Endothelial cell of umbilical vein (primary cell): ENCODE data around the gene DCLRE1A. TPM values are rescaled to one million over a fixed set of nuclear protein-coding genes. Genes with fewer than 3 reads are reported as not detected.
A peak's percentile ranks its signal among the peaks of the same experiment; 100 is the strongest.

Experiments used
- BruUV-seq: library from RNA; stranded (reverse); fragments of 400-500 nt; replicated peaks from 2 replicates; lab custom pipeline; 2021; lab: Mats Ljungman, UMichigan
- CTCF ChIA-PET: fragments of 300-600, 350-600 bp; sonication (Branson Sonifier 250); formaldehyde crosslinking; loops from one replicate; lab custom pipeline; 2021; ENCODE audit warnings: antibody characterized with exemption, inconsistent platforms; lab: Charles Lee
- POLR2A ChIA-PET: fragments of 300-600, 350-600 bp; sonication (Branson Sonifier 250); formaldehyde crosslinking; loops from one replicate; lab custom pipeline; 2021; ENCODE audit warnings: antibody characterized with exemption, inconsistent platforms; lab: Charles Lee
- DNase-seq: peaks from one replicate; pipeline ENCODE4 v3.0.0-alpha.2; 2011; ENCODE audit warnings: low read depth, low spot score
- FAIRE-seq: peaks from 2 replicates; lab custom pipeline; 2011; peaks lifted over from hg19 to GRCh38; lab: Jason Lieb, UNC
- H2AFZ ChIP-seq: 2 replicates; pipeline ENCODE4 v1.6.0; 2012; ENCODE audit warnings: low read depth, low read length, control low read depth, inconsistent platforms
- H3K27ac ChIP-seq: 2 replicates; pipeline ENCODE4 v1.5.1; 2011; ENCODE audit warnings: low read depth, mild to moderate bottlenecking, control low read depth, low read length, moderate library complexity; ENCODE audit not compliant: insufficient read depth
- H3K27me3 ChIP-seq, 2 experiments: 2 replicates each; pipeline versions ENCODE4 v1.6.0 to v1.6.1; 2011; ENCODE audit warnings: low read length in 2 of 2, mixed read lengths in 1 of 2; ENCODE audit not compliant: control insufficient read depth in 2 of 2, insufficient read depth in 2 of 2
- H3K36me3 ChIP-seq, 2 experiments: 2 replicates in 1 of 2; 3 replicates in 1 of 2; pipeline ENCODE4 v1.5.1; 2011; ENCODE audit warnings: low read length in 2 of 2, mild to moderate bottlenecking in 1 of 2, moderate library complexity in 1 of 2; ENCODE audit not compliant: control insufficient read depth in 2 of 2, insufficient read depth in 2 of 2; ENCODE audit errors: extremely low read depth in 1 of 2
- H3K4me1 ChIP-seq: 3 replicates; pipeline ENCODE4 v1.5.1; 2011; ENCODE audit warnings: mild to moderate bottlenecking, low read length; ENCODE audit not compliant: control insufficient read depth, insufficient read depth; ENCODE audit errors: extremely low read depth
- H3K4me2 ChIP-seq: 2 replicates; pipeline ENCODE4 v1.6.1; 2011; ENCODE audit warnings: low read length, control low read depth, mixed read lengths; ENCODE audit not compliant: insufficient read depth
- H3K4me3 ChIP-seq, 3 experiments: fragments of 200-600 bp in 1 of 3; sonication (generic), shearing (Covaris generic) in 1 of 3; replicated peaks in 1 of 3; 2 replicates each; pipeline ENCODE4 v1.5.1; 2011 to 2016; ENCODE audit warnings: control low read depth in 3 of 3, low read length in 3 of 3, mild to moderate bottlenecking in 2 of 3, inconsistent platforms in 1 of 3, low read depth in 1 of 3, moderate library complexity in 1 of 3; ENCODE audit not compliant: insufficient read depth in 1 of 3
- H3K79me2 ChIP-seq: 2 replicates; pipeline ENCODE4 v1.6.0; 2012; ENCODE audit warnings: low read length, inconsistent platforms; ENCODE audit not compliant: control insufficient read depth, insufficient read depth
- H3K9ac ChIP-seq: replicated peaks from 2 replicates; pipeline ENCODE3; 2011; ENCODE audit warnings: low read length, control low read depth; ENCODE audit not compliant: insufficient read depth; ENCODE audit errors: extremely low read depth
- H3K9me1 ChIP-seq: replicated peaks from 3 replicates; pipeline ENCODE4 v1.6.0; 2011; ENCODE audit warnings: mild to moderate bottlenecking, low read length; ENCODE audit not compliant: control insufficient read depth, insufficient read depth; ENCODE audit errors: extremely low read depth
- H3K9me3 ChIP-seq: replicated peaks from 2 replicates; pipeline ENCODE4 v1.5.1; 2012; ENCODE audit warnings: low read length, inconsistent platforms; ENCODE audit not compliant: control insufficient read depth, insufficient read depth
- H4K20me1 ChIP-seq: replicated peaks from 2 replicates; pipeline ENCODE3; 2011; ENCODE audit warnings: mild to moderate bottlenecking, low read length; ENCODE audit not compliant: control insufficient read depth, insufficient read depth; ENCODE audit errors: extremely low read depth
- CTCF ChIP-seq, 2 donors: IDR thresholded peaks; 1 replicate in 1 of 2; 2 replicates in 1 of 2; pipeline ENCODE4 v1.5.1; 2011; ENCODE audit warnings: low read length in 2 of 2, mild to moderate bottlenecking in 2 of 2, moderate library complexity in 2 of 2, control low read depth in 1 of 2, inconsistent platforms in 1 of 2, low read depth in 1 of 2; ENCODE audit not compliant: insufficient read depth in 1 of 2; ENCODE audit errors: extremely low read depth in 1 of 2
- EZH2 ChIP-seq: IDR thresholded peaks from 2 replicates; pipeline ENCODE4 v1.6.1; 2012; ENCODE audit warnings: borderline replicate concordance, low read depth, mild to moderate bottlenecking, moderate library complexity, low read length, inconsistent platforms; ENCODE audit not compliant: severe bottlenecking
- FOS ChIP-seq: IDR thresholded peaks from 2 replicates; pipeline ENCODE4 v1.6.1; 2011; ENCODE audit warnings: mild to moderate bottlenecking, low read length, moderate library complexity, borderline replicate concordance; ENCODE audit not compliant: insufficient read depth
- GATA2 ChIP-seq: IDR thresholded peaks from 2 replicates; pipeline ENCODE4 v1.7.0; 2011; ENCODE audit warnings: low read depth, mild to moderate bottlenecking, moderate library complexity, mixed read lengths, low read length; ENCODE audit not compliant: insufficient read length, insufficient read depth
- JUN ChIP-seq: IDR thresholded peaks from 2 replicates; pipeline ENCODE4 v1.6.1; 2011; ENCODE audit warnings: borderline replicate concordance, low read depth; ENCODE audit not compliant: insufficient read length, insufficient read depth
- MAX ChIP-seq: IDR thresholded peaks from 2 replicates; pipeline ENCODE4 v1.6.1; 2011; ENCODE audit not compliant: insufficient read depth, insufficient read length
- MYC ChIP-seq: IDR thresholded peaks from one replicate; pipeline ENCODE4 v1.6.1; 2011; ENCODE audit warnings: mild to moderate bottlenecking, low read depth, low read length
- POLR2A ChIP-seq: IDR thresholded peaks from 2 replicates; pipeline ENCODE4 v1.6.1; 2012; ENCODE audit warnings: low read depth, mild to moderate bottlenecking, control low read depth, low read length
- POLR2AphosphoS5 ChIP-seq: IDR thresholded peaks from 2 replicates; pipeline ENCODE4 v1.6.1; 2012; ENCODE audit warnings: low read depth, mild to moderate bottlenecking, control low read depth, low read length, moderate library complexity; ENCODE audit not compliant: insufficient read depth
- dilution Hi-C: fragments of 300-500 bp; cut with MboI; formaldehyde crosslinking; loops from one replicate; pipeline ENCODE4 v1.15.0; 2019; ENCODE audit warnings: low sequenced_read_pairs; ENCODE audit not compliant: extremely low pct_ligation_motif_present
- intact Hi-C: fragments of 100-400 bp; cut with micrococcal nuclease; formaldehyde crosslinking; loops from one replicate; pipeline ENCODE4 v1.10.0; 2022
- polyA plus RNA-seq, 4 experiments: library from polyadenylated mRNA; depleted of rRNA in 3 of 4; stranded (reverse) in 3 of 4; unstranded in 1 of 4; fragments of >200 nt; gene quantifications; 2 replicates each; pipeline versions ENCODE4 v1.2.1 to v1.2.3, GENCODE V29; 2011 to 2012; ENCODE audit warnings: missing spikeins in 1 of 4
- total RNA-seq: library from RNA; stranded (reverse); gene quantifications from 2 replicates; pipeline ENCODE4 v1.2.3, GENCODE V29; 2021

The DCLRE1A gene
- total and polyA plus RNA-seq, 2 donors (not counting 3 experiments of a cell fraction or from before 2014, with no cell fraction given), result 3.6 to 6.7 TPM

GRCh38 chr10:113879691-113880090 is 25.8 kb upstream of the DCLRE1A start:
- Histone ChIP-seq H3K36me3 (peaks cover 0 to 5% of the 10 kb centered on the region in 2 experiments), H3K4me2 (peak overlapping the region; percentile 40), H3K27ac (peak overlapping the region; percentile 72), H3K9ac (peak overlapping the region; percentile 34), H3K9me3 (no peaks in the 10 kb centered on the region), H3K27me3 (no peaks in the 10 kb centered on the region), H4K20me1 (no peaks in the 10 kb centered on the region), H3K79me2 (peaks cover 17% of the 10 kb centered on the region), H3K4me3 (no peak overlapping the region), H3K9me1 (no peaks in the 10 kb centered on the region), H2AFZ (no peak overlapping the region), H3K4me1 (peaks cover 33% of the 10 kb centered on the region)
- DNase-seq (peak; percentile 13), FAIRE-seq (no peak)
- TF ChIP-seq POLR2A (no peak), CTCF (IDR thresholded peaks at IDR 0.05; ENCODE audit: extremely low read depth in 1 of 2, insufficient read depth in 1 of 2, low read depth in 1 of 2, low read length in 2 of 2) (no peak), MYC (no peak), FOS (no peak), JUN (no peak), EZH2 (no peak), POLR2AphosphoS5 (no peak), MAX (no peak), GATA2 (no peak)
- intact Hi-C loops (loop anchor here (2.0 to 5.0 kb wide), 2 partner anchors 51 to 163 kb away; partner anchors contain the start of gene ADRB1), dilution Hi-C loops (no loop called here)
- POLR2A ChIA-PET, result no interaction called here
- BruUV-seq, result no TSS peak
- CTCF ChIA-PET, result no interaction called here
